HepG2 (cell line): ENCODE results near the gene ALG13.

Source experiments
- CTCF ChIP-seq: sonication (generic); formaldehyde crosslinking; IDR thresholded peaks from 2 replicates; pipeline ENCODE4 v1.5.0; 2020; ENCODE audit warnings: mild to moderate bottlenecking, missing genetic modification reagents, moderate library complexity
- SNAI1 ChIP-seq: sonication (generic); formaldehyde crosslinking; IDR thresholded peaks from 2 replicates; pipeline ENCODE4 v1.5.0; 2020; ENCODE audit warnings: mild to moderate bottlenecking, missing genetic modification reagents, borderline replicate concordance
- ZHX2 ChIP-seq, 2 experiments: sonication (generic) in 1 of 2; formaldehyde crosslinking in 1 of 2; IDR thresholded peaks; 2 replicates each; pipeline versions ENCODE4 v1.6.1 to v1.9.0; 2014 to 2022; ENCODE audit warnings: antibody characterized with exemption in 1 of 2, borderline replicate concordance in 1 of 2, inconsistent platforms in 1 of 2, low read depth in 1 of 2, missing genetic modification reagents in 1 of 2
- TF ChIP-seq, protein P1 (sequence below): sonication (generic); formaldehyde crosslinking; IDR thresholded peaks from 2 replicates; pipeline ENCODE4 v1.4.0; 2020; ENCODE audit warnings: missing genetic modification reagents, mild to moderate bottlenecking, borderline replicate concordance

GRCh38 chrX:111648802-111649201 is 32.2 kb upstream of the ALG13 start:
- TF ChIP-seq SNAI1 (CRISPR knock-in tag): no peak
- no peak for TF ChIP-seq ZHX2 (IDR thresholded peaks at IDR 0.05; ENCODE audit: low read depth)
- no peak for TF ChIP-seq ZHX2 (CRISPR knock-in tag; IDR thresholded peaks at IDR 0.05; ENCODE audit: borderline replicate concordance)
- TF ChIP-seq CTCF (CRISPR knock-in tag): no peak
- TF ChIP-seq, protein P1, sequence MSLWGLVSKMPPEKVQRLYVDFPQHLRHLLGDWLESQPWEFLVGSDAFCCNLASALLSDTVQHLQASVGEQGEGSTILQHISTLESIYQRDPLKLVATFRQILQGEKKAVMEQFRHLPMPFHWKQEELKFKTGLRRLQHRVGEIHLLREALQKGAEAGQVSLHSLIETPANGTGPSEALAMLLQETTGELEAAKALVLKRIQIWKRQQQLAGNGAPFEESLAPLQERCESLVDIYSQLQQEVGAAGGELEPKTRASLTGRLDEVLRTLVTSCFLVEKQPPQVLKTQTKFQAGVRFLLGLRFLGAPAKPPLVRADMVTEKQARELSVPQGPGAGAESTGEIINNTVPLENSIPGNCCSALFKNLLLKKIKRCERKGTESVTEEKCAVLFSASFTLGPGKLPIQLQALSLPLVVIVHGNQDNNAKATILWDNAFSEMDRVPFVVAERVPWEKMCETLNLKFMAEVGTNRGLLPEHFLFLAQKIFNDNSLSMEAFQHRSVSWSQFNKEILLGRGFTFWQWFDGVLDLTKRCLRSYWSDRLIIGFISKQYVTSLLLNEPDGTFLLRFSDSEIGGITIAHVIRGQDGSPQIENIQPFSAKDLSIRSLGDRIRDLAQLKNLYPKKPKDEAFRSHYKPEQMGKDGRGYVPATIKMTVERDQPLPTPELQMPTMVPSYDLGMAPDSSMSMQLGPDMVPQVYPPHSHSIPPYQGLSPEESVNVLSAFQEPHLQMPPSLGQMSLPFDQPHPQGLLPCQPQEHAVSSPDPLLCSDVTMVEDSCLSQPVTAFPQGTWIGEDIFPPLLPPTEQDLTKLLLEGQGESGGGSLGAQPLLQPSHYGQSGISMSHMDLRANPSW (CRISPR knock-in tag): no peak
